H1 (cell line): ENCODE measurements around the gene DVL1. TPM values are rescaled to one million over a fixed set of nuclear protein-coding genes. Genes with fewer than 3 reads are reported as not detected.

ENCODE experiments used
- CTCF ChIA-PET: fragments of 300-600 bp; sonication (Branson Sonifier 250); formaldehyde crosslinking; loops from one replicate; lab custom pipeline; 2021; ENCODE audit not compliant: partially characterized antibody; lab: Charles Lee
- POLR2A ChIA-PET: fragments of 300-600 bp; sonication (Branson Sonifier 250); formaldehyde crosslinking; loops from one replicate; lab custom pipeline; 2021; ENCODE audit warnings: inconsistent platforms; ENCODE audit not compliant: partially characterized antibody; lab: Charles Lee
- DNase-seq, 2 experiments: peaks; one replicate each; pipeline versions ENCODE4 v3.0.0 to v3.0.0-alpha.2; 2010 to 2022; ENCODE audit warnings: low spot score in 2 of 2, low read depth in 1 of 2, mixed read lengths in 1 of 2
- FAIRE-seq: peaks from 2 replicates; lab custom pipeline; 2011; peaks lifted over from hg19 to GRCh38; lab: Jason Lieb, UNC
- H2AFZ ChIP-seq: 2 replicates; pipeline ENCODE4 v1.8.1; 2012; ENCODE audit warnings: low read length, inconsistent platforms
- H2AK5ac ChIP-seq: 2 replicates; pipeline ENCODE4 v1.6.1; 2013; ENCODE audit warnings: low read depth, low read length
- H2BK120ac ChIP-seq: replicated peaks from 2 replicates; pipeline ENCODE3; 2013; ENCODE audit warnings: low read depth, low read length, inconsistent platforms
- H2BK12ac ChIP-seq: 2 replicates; pipeline ENCODE4 v1.6.1; 2013; ENCODE audit warnings: low read depth, low read length
- H2BK15ac ChIP-seq: 2 replicates; pipeline ENCODE4 v1.6.1; 2013; ENCODE audit warnings: low read length
- H2BK20ac ChIP-seq: 2 replicates; pipeline ENCODE4 v1.6.1; 2013; ENCODE audit warnings: low read length
- H2BK5ac ChIP-seq: 2 replicates; pipeline ENCODE4 v1.6.1; 2013; ENCODE audit warnings: low read depth, low read length
- H3K14ac ChIP-seq: 2 replicates; pipeline ENCODE4 v1.6.1; 2013; ENCODE audit warnings: inconsistent platforms; ENCODE audit not compliant: insufficient read length
- H3K18ac ChIP-seq: 2 replicates; pipeline ENCODE4 v1.6.1; 2013; ENCODE audit warnings: low read length; ENCODE audit errors: extremely low read depth
- H3K23ac ChIP-seq: 2 replicates; pipeline ENCODE4 v1.6.1; 2013; ENCODE audit warnings: inconsistent platforms; ENCODE audit not compliant: insufficient read length
- H3K23me2 ChIP-seq: 2 replicates; pipeline ENCODE4 v1.6.1; 2013; ENCODE audit warnings: low read depth, low read length
- H3K27ac ChIP-seq: 2 replicates; pipeline ENCODE4 v1.6.1; 2011; ENCODE audit warnings: low read depth, low read length, inconsistent platforms
- H3K27me3 ChIP-seq, 4 experiments: replicated peaks in 1 of 4; 1 replicate in 1 of 4; 2 replicates in 3 of 4; pipeline versions ENCODE4 v1.6.1 to v1.8.1; 2011 to 2013; ENCODE audit warnings: low read length in 3 of 4, mild to moderate bottlenecking in 3 of 4, inconsistent platforms in 2 of 4, mixed read lengths in 2 of 4, moderate library complexity in 1 of 4; ENCODE audit not compliant: control insufficient read depth in 3 of 4, insufficient read depth in 3 of 4; ENCODE audit errors: extremely low read depth in 1 of 4
- H3K36me3 ChIP-seq, 4 experiments: 2 replicates each; pipeline versions ENCODE4 v1.6.1 to v1.8.1; 2011 to 2013; ENCODE audit warnings: mild to moderate bottlenecking in 4 of 4, low read length in 3 of 4, moderate library complexity in 2 of 4, control low read depth in 1 of 4, inconsistent platforms in 1 of 4; ENCODE audit not compliant: insufficient read depth in 4 of 4, control insufficient read depth in 2 of 4
- H3K4ac ChIP-seq: replicated peaks from 2 replicates; pipeline ENCODE3; 2013; ENCODE audit warnings: low read length, low read depth, mixed read lengths, inconsistent platforms; ENCODE audit not compliant: insufficient read length
- H3K4me1 ChIP-seq, 4 experiments: replicated peaks in 1 of 4; 1 replicate in 1 of 4; 2 replicates in 3 of 4; pipeline versions ENCODE4 v1.6.1 to v1.8.1; 2011 to 2013; ENCODE audit warnings: low read length in 3 of 4, inconsistent platforms in 2 of 4, mixed read lengths in 1 of 4; ENCODE audit not compliant: insufficient read depth in 4 of 4, control insufficient read depth in 3 of 4
- H3K4me2 ChIP-seq, 2 experiments: 2 replicates each; pipeline versions ENCODE4 v1.6.1 to v1.8.1; 2011 to 2013; ENCODE audit warnings: low read depth in 2 of 2, low read length in 2 of 2, control low read depth in 1 of 2, inconsistent platforms in 1 of 2, mild to moderate bottlenecking in 1 of 2; ENCODE audit not compliant: insufficient read depth in 1 of 2
- H3K4me3 ChIP-seq, 4 experiments: fragments of 200-600, 300-600 bp in 1 of 4; sonication (generic), shearing (Covaris generic), sonication (Bioruptor Twin) in 1 of 4; 2 replicates each; pipeline versions ENCODE4 v1.5.1 to v1.8.1; 2011 to 2016; ENCODE audit warnings: low read length in 4 of 4, low read depth in 3 of 4, control low read depth in 2 of 4, inconsistent platforms in 2 of 4, mild to moderate bottlenecking in 2 of 4, mixed read lengths in 1 of 4, moderate library complexity in 1 of 4; ENCODE audit not compliant: insufficient read depth in 2 of 4; ENCODE audit errors: extremely low read depth in 1 of 4
- H3K56ac ChIP-seq: replicated peaks from 2 replicates; pipeline ENCODE3; 2013; ENCODE audit warnings: low read depth, mild to moderate bottlenecking, mixed read lengths, low read length, inconsistent platforms; ENCODE audit not compliant: insufficient read length
- H3K79me1 ChIP-seq: 2 replicates; pipeline ENCODE4 v1.6.1; 2013; ENCODE audit warnings: low read depth, low read length, control low read depth
- H3K79me2 ChIP-seq, 2 experiments: 2 replicates each; pipeline versions ENCODE4 v1.6.1 to v1.8.1; 2012 to 2013; ENCODE audit warnings: low read length in 2 of 2, mild to moderate bottlenecking in 2 of 2, inconsistent platforms in 1 of 2; ENCODE audit not compliant: insufficient read depth in 2 of 2, control insufficient read depth in 1 of 2
- H3K9ac ChIP-seq, 4 experiments: replicated peaks in 1 of 4; 1 replicate in 1 of 4; 2 replicates in 3 of 4; pipeline versions ENCODE4 v1.6.1 to v1.8.1; 2011 to 2013; ENCODE audit warnings: low read depth in 3 of 4, low read length in 3 of 4, control low read depth in 2 of 4, mild to moderate bottlenecking in 2 of 4, moderate library complexity in 2 of 4, inconsistent platforms in 1 of 4; ENCODE audit errors: extremely low read depth in 1 of 4
- H3K9me3 ChIP-seq, 2 experiments: 2 replicates each; pipeline versions ENCODE4 v1.6.1 to v1.8.1; 2012 to 2013; ENCODE audit warnings: mild to moderate bottlenecking in 2 of 2, moderate library complexity in 2 of 2, control low read depth in 1 of 2, inconsistent platforms in 1 of 2, low read depth in 1 of 2, low read length in 1 of 2, mixed read lengths in 1 of 2; ENCODE audit not compliant: insufficient read depth in 2 of 2
- H4K20me1 ChIP-seq, 2 experiments: replicated peaks in 1 of 2; 2 replicates each; pipeline versions ENCODE3 to v1.8.1; 2011 to 2013; ENCODE audit warnings: inconsistent platforms in 2 of 2, low read length in 2 of 2, mild to moderate bottlenecking in 1 of 2; ENCODE audit not compliant: insufficient read depth in 2 of 2, control insufficient read depth in 1 of 2
- H4K5ac ChIP-seq: 2 replicates; pipeline ENCODE4 v1.6.1; 2013; ENCODE audit warnings: low read length, low read depth, mixed read lengths, inconsistent platforms; ENCODE audit not compliant: insufficient read length
- H4K8ac ChIP-seq: 2 replicates; pipeline ENCODE4 v1.8.0; 2013; ENCODE audit warnings: mild to moderate bottlenecking, moderate library complexity, low read length, inconsistent platforms; ENCODE audit not compliant: insufficient read depth; ENCODE audit errors: extremely low read depth
- H4K91ac ChIP-seq: replicated peaks from 2 replicates; pipeline ENCODE3; 2013; ENCODE audit warnings: low read length, mixed read lengths, inconsistent platforms; ENCODE audit not compliant: insufficient read length
- TCF12 ChIP-seq: IDR thresholded peaks from 2 replicates; pipeline ENCODE4 v1.6.1; 2011; ENCODE audit warnings: low read depth, mild to moderate bottlenecking, low read length
- WGBS, 2 experiments: shearing (Covaris generic) in 1 of 2; methylation state at CpG; one replicate each; pipeline versions ENCODE4 v1.1.6 to v1.1.7; 2013 to 2015; ENCODE audit warnings: low lambda C conversion rate in 2 of 2, mixed read lengths in 2 of 2, inconsistent platforms in 1 of 2, low coverage in 1 of 2, missing lambda C conversion rate in 1 of 2; ENCODE audit not compliant: insufficient replicate concordance in 2 of 2, insufficient coverage in 1 of 2, insufficient read length in 1 of 2; ENCODE audit errors: extremely low coverage in 1 of 2, missing lambda C conversion rate in 1 of 2; 5-methylcytosine and 5-hydroxymethylcytosine counted together
- polyA plus RNA-seq, 7 experiments: library from polyadenylated mRNA; depleted of rRNA in 3 of 7; stranded (reverse) in 5 of 7; unstranded in 2 of 7; fragments of >200 nt in 5 of 7; fragments of 200-250 nt in 2 of 7; gene quantifications; 1 replicate in 5 of 7; 2 replicates in 1 of 7; 4 replicates in 1 of 7; pipeline versions ENCODE4 v1.2.1 to v1.2.3, GENCODE V29; 2011 to 2013; ENCODE audit warnings: missing spikeins in 2 of 7, mixed read lengths in 2 of 7
- total RNA-seq: library from RNA; stranded (reverse); fragmentation: NEBNext Ultra II Directional; extraction: Animal tissue kit (Norgen Biotek cat#: 25700); gene quantifications from 2 replicates; pipeline ENCODE4 v1.2.1, GENCODE V29; 2021

DVL1 gene
- total and polyA plus RNA-seq, 2 of the 8 experiments (the other 6 are each of a cell fraction or from before 2014, with no cell fraction given), result 39.4 to 58.9 TPM

DNA sequence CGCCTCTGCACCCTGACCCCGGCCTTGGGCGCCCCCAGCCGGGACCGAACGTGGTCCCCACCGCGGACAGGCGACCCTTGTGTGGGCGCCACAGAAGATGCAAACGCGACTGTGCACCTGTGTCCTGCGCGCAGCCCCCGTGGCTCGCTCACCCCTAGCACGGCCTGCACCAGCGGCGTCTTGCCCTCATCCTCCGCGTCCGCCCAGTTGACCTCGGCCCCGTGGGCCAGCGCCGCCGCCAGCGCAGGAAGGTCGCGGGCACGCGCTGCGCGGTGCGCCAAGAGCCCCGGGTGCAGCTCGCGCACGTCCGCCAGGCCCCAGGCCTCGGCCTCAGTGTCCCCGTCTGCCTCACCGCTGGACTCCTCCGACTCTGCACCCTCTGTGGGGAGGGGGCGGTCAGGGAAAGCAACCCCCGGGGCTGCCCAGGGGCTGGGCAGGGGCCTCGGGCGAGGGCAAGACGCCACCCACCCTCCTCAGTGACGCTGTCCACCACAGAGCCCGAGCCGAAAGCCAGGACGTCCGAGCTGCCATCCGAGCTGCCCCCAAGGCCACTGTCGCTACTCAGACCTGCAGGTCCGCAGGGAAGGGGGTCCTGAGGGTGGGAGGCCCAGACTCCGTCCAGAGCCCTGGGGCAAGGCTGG is 54.8 kb downstream of the DVL1 start:
- no peaks in the 10 kb centered on the region for H3K79me1 ChIP-seq
- H3K4me1 ChIP-seq, result peaks cover 0 to 12% (median 0%) of the 10 kb centered on the region in 4 experiments; a peak in 2 of 7 replicates
- peaks cover 2 to 7% of the 10 kb centered on the region in 2 experiments for H4K20me1 ChIP-seq
- DNase-seq (no peak), FAIRE-seq (no peak)
- H3K23ac ChIP-seq, result no peak overlapping the region
- no peak overlapping the region for H2BK5ac ChIP-seq
- H3K4me3 ChIP-seq, result peak overlapping the region in 1 of 4 experiments; percentile 47; a peak in 2 of 8 replicates
- H4K91ac ChIP-seq, result no peak overlapping the region
- no peak overlapping the region for H3K27ac ChIP-seq
- WGBS, 2 experiments, result 91% methylated on average over 51 of the region's 58 CpGs; no CpG with 5 or more reads in 1 of the 2 experiments
- H3K23me2 ChIP-seq, result no peaks in the 10 kb centered on the region
- H2BK15ac ChIP-seq, result no peak overlapping the region
- H3K79me2 ChIP-seq, result no peaks in the 10 kb centered on the region
- no peak overlapping the region for H3K56ac ChIP-seq
- H3K18ac ChIP-seq, result no peak overlapping the region; the same call in 1 of the 2 replicates
- no peak overlapping the region for H4K5ac ChIP-seq
- no peak overlapping the region for H3K14ac ChIP-seq
- CTCF ChIA-PET, result interaction anchor here (0.8 to 1.0 kb wide), 2 partner anchors 9 to 319 kb away, joined by 3 to 4 read pairs; no protein-coding TSS in a partner anchor
- no peak overlapping the region for H2BK12ac ChIP-seq
- H2BK120ac ChIP-seq, result no peak overlapping the region
- H3K27me3 ChIP-seq, result peaks cover 0 to 3% (median 0%) of the 10 kb centered on the region in 4 experiments; a peak in 1 of 7 replicates
- H3K9me3 ChIP-seq, result no peaks in the 10 kb centered on the region
- TF ChIP-seq TCF12, result no peak
- H4K8ac ChIP-seq, result no peak overlapping the region; the same call in 1 of the 2 replicates
- H3K4ac ChIP-seq, result no peak overlapping the region
- H2AK5ac ChIP-seq, result no peak overlapping the region
- H3K36me3 ChIP-seq, result peaks cover 0 to 7% (median 0%) of the 10 kb centered on the region in 4 experiments; a peak in 1 of 8 replicates
- H3K4me2 ChIP-seq, result peak overlapping the region; percentile 35 to 61; a peak in 3 of 4 replicates
- no peak overlapping the region for H3K9ac ChIP-seq
- H2BK20ac ChIP-seq, result no peak overlapping the region
- POLR2A ChIA-PET, result interaction anchor here (0.9 to 1.3 kb wide), 3 partner anchors 15 to 31 kb away, joined by 3 to 4 read pairs (median 3); no protein-coding TSS in a partner anchor
- H2AFZ ChIP-seq, result no peak overlapping the region
